BJ (cell line): ENCODE measurements around the gene CCDC12. TPM values are rescaled to one million over a fixed set of nuclear protein-coding genes. Genes with fewer than 3 reads are reported as not detected.

ENCODE experiments used
- CTCF ChIA-PET: fragments of 350-600 bp; formaldehyde crosslinking; extraction: SDS; loops from one replicate; lab custom pipeline; 2021; ENCODE audit warnings: antibody characterized with exemption, inconsistent platforms; lab: Yijun Ruan, JAX
- POLR2A ChIA-PET: fragments of 300-600 bp; sonication (Branson Sonifier 250); formaldehyde crosslinking; extraction: SDS; loops from one replicate; lab custom pipeline; 2021; ENCODE audit warnings: antibody characterized with exemption; lab: Charles Lee
- DNase-seq: peaks from one replicate; pipeline ENCODE4 v3.0.0-alpha.2; 2011; ENCODE audit warnings: low read depth
- H3K27me3 ChIP-seq: 2 replicates; pipeline ENCODE4 v1.6.0; 2011; ENCODE audit warnings: low read length; ENCODE audit not compliant: control insufficient read depth, insufficient read depth
- H3K36me3 ChIP-seq: 2 replicates; pipeline ENCODE4 v1.5.1; 2011; ENCODE audit warnings: low read length; ENCODE audit not compliant: control insufficient read depth, insufficient read depth
- H3K4me3 ChIP-seq: 2 replicates; pipeline ENCODE4 v1.5.1; 2011; ENCODE audit warnings: low read depth, mild to moderate bottlenecking, control low read depth, low read length
- polyA plus RNA-seq: library from polyadenylated mRNA; depleted of rRNA; stranded (reverse); fragments of >200 nt; gene quantifications from 2 replicates; pipeline ENCODE4 v1.2.3, GENCODE V29; 2011
- TF ChIP-seq, protein P1 (sequence below): IDR thresholded peaks from 2 replicates; pipeline ENCODE4 v1.5.1; 2011; ENCODE audit warnings: low read depth, mild to moderate bottlenecking, control low read depth, inconsistent platforms, low read length, moderate library complexity; ENCODE audit not compliant: insufficient read depth

Gene CCDC12
- polyA plus RNA-seq, 1 experiment: 20.8 TPM

DNA sequence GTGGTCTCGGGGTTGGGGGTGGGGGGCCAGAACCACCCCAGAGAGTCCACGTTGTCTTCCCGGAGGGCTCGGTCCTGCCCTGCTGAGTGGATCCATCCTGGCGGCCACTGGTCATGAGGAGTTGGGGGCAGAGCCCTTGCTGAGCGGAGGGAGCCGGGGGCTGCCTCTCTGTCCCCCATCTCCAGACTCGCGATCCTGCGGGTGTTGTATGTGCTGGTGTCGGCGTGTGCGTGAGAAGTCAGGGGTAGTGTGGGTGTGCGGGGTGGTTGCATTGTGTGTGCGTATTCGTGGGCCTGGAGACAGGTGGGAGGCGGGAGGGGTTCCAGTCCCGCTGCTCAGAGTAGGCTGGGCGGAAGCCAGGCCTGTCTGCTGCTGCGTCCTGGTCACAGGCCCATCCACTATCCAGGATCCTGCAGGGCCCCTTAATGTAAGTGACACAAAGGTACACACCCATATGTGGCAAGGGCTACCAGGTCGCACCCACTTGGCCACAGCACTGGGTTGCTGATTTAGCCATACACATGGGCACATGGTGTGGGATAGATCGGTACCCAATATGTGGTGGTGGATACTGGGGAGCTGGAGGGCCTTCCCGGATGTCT, 33.7 kb upstream of the CCDC12 start:
- ChIA-PET POLR2A (no interaction called here), CTCF (interaction anchor here (1.5 kb wide), 1 partner anchor 101 kb away, joined by 5 read pairs; no protein-coding TSS in a partner anchor)
- TF ChIP-seq, protein P1, sequence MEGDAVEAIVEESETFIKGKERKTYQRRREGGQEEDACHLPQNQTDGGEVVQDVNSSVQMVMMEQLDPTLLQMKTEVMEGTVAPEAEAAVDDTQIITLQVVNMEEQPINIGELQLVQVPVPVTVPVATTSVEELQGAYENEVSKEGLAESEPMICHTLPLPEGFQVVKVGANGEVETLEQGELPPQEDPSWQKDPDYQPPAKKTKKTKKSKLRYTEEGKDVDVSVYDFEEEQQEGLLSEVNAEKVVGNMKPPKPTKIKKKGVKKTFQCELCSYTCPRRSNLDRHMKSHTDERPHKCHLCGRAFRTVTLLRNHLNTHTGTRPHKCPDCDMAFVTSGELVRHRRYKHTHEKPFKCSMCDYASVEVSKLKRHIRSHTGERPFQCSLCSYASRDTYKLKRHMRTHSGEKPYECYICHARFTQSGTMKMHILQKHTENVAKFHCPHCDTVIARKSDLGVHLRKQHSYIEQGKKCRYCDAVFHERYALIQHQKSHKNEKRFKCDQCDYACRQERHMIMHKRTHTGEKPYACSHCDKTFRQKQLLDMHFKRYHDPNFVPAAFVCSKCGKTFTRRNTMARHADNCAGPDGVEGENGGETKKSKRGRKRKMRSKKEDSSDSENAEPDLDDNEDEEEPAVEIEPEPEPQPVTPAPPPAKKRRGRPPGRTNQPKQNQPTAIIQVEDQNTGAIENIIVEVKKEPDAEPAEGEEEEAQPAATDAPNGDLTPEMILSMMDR: no peak
- Histone ChIP-seq H3K36me3 (peaks cover 8% of the 10 kb centered on the region), H3K4me3 (peak overlapping the region; percentile 55), H3K27me3 (no peaks in the 10 kb centered on the region)
- no peak for DNase-seq

- H3K27me3 ChIP-seq: no peaks in the 10 kb centered on the region
- peaks cover 7% of the 10 kb centered on the region for H3K36me3 ChIP-seq
- peak; percentile 65 for DNase-seq
- ChIA-PET CTCF (interaction anchor here (0.6 to 1.5 kb wide), 4 partner anchors 24 to 100 kb away, joined by 3 to 5 read pairs (median 3); no protein-coding TSS in a partner anchor), POLR2A (interaction anchor here (0.6 to 1.3 kb wide), 4 partner anchors 17 to 1078 kb away, joined by 3 to 4 read pairs (median 3); no protein-coding TSS in a partner anchor)
- TF ChIP-seq, protein P1: no peak
- H3K4me3 ChIP-seq: peak overlapping the region; percentile 55
These were observed 32.9 kb upstream of the CCDC12 start for GRCh38 chr3:47009225-47010110.

DNA sequence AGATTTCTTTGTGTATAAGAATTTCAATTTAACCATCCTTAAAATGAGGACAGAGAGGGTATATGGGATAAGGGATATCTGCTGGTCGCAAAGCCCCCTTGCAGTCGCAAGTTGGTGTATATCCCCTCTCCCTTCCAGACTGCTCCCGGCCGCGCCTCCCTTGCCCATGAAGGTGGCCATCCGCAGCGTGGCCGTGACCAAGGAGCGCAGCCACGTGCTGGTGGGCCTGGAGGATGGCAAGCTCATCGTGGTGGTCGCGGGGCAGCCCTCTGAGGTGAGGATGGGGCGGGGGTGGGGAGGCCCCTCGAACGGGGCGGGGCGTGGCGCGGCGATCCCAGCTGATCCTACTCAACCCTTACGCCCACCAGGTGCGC, 32.3 kb upstream of the CCDC12 start:
- POLR2A ChIA-PET: interaction anchor here (0.6 to 1.3 kb wide), 4 partner anchors 16 to 1079 kb away, joined by 3 to 4 read pairs (median 3); no protein-coding TSS in a partner anchor
- CTCF ChIA-PET: interaction anchor here (0.6 to 1.5 kb wide), 4 partner anchors 24 to 99 kb away, joined by 3 to 5 read pairs (median 3); no protein-coding TSS in a partner anchor
- DNase-seq: no peak
- Histone ChIP-seq H3K27me3 (no peaks in the 10 kb centered on the region), H3K4me3 (peak overlapping the region; percentile 55), H3K36me3 (peaks cover 5% of the 10 kb centered on the region)
- TF ChIP-seq, protein P1: no peak

GRCh38 chr3:47008234-47008796, 31.8 kb upstream of the CCDC12 start:
- TF ChIP-seq, protein P1: no peak
- peaks cover 3% of the 10 kb centered on the region for H3K36me3 ChIP-seq
- H3K4me3 ChIP-seq: no peak overlapping the region
- ChIA-PET CTCF (interaction anchor here (0.6 to 1.5 kb wide), 2 partner anchors 99 to 303 kb away, joined by 3 to 5 read pairs; no protein-coding TSS in a partner anchor), POLR2A (interaction anchor here (1.3 kb wide), 1 partner anchor 16 kb away, joined by 3 read pairs; no protein-coding TSS in a partner anchor)
- no peaks in the 10 kb centered on the region for H3K27me3 ChIP-seq
- no peak for DNase-seq
